ENCODE results near the gene INSM1.
"Not testable (repeated sequence)": the region's sequence is repeated elsewhere in the genome, so short reads cannot be mapped to it uniquely, and the experiment has no call there.

Gene INSM1

GRCh38 chr20:20367575-20368417 is at the start of gene INSM1:
TSS of gene INSM1 (plus strand) at chr20:20368104. CDS start at chr20:20368268, 164 bp downstream.
- peak; percentile 98 for DNase-seq

GRCh38 chr20:20318365-20319161 is 49.3 kb upstream of the INSM1 start:
- DNase-seq = no peak

GRCh38 chr20:20321134-20321533 is 46.8 kb upstream of the INSM1 start:
- no peak for DNase-seq

- no peak for DNase-seq
Measured at GRCh38 chr20:20321917-20322316, 46.0 kb upstream of the INSM1 start.

GRCh38 chr20:20322912-20323311 is 45.0 kb upstream of the INSM1 start:
- DNase-seq = no peak

- DNase-seq = no peak
Measured at GRCh38 chr20:20327746-20328145, 40.2 kb upstream of the INSM1 start.

GRCh38 chr20:20329564-20329963 is 38.3 kb upstream of the INSM1 start:
- no peak for DNase-seq

GRCh38 chr20:20331156-20331555 is 36.7 kb upstream of the INSM1 start:
- DNase-seq = no peak

GRCh38 chr20:20331817-20332216 is 36.1 kb upstream of the INSM1 start:
- DNase-seq = no peak

GRCh38 chr20:20333866-20334265 is 34.0 kb upstream of the INSM1 start:
- DNase-seq = no peak

GRCh38 chr20:20334489-20334888 is 33.4 kb upstream of the INSM1 start:
- no peak for DNase-seq

GRCh38 chr20:20338133-20338730 is 29.7 kb upstream of the INSM1 start:
- DNase-seq = no peak

GRCh38 chr20:20340443-20340842 is 27.5 kb upstream of the INSM1 start:
- DNase-seq = no peak

- no peak for DNase-seq
Measured at GRCh38 chr20:20341371-20341770, 26.5 kb upstream of the INSM1 start.

GRCh38 chr20:20342066-20342465 is 25.8 kb upstream of the INSM1 start:
- DNase-seq = no peak

- DNase-seq = no peak
Measured at GRCh38 chr20:20343932-20344331, 24.0 kb upstream of the INSM1 start.

- DNase-seq = no peak
Measured at GRCh38 chr20:20344476-20344875, 23.4 kb upstream of the INSM1 start.

GRCh38 chr20:20353576-20353975 is 14.3 kb upstream of the INSM1 start:
- no peak for DNase-seq

GRCh38 chr20:20355503-20355902 is 12.4 kb upstream of the INSM1 start:
- not testable (repeated sequence) for DNase-seq

GRCh38 chr20:20358801-20359200 is 9.1 kb upstream of the INSM1 start:
- DNase-seq = no peak

- no peak for DNase-seq
Measured at GRCh38 chr20:20359628-20360027, 8.3 kb upstream of the INSM1 start.

- DNase-seq = peak; percentile 65
Measured at GRCh38 chr20:20360464-20360863, 7.4 kb upstream of the INSM1 start.

- DNase-seq = peak; percentile 75
Measured at GRCh38 chr20:20362774-20363433, 5.0 kb upstream of the INSM1 start.

Measured in NCI-H446 treated with DMSO at 0.1 percent for 48 hours (cell line).